GM21825 (cell line): ENCODE data around the gene GNPTG.
"Not testable (repeated sequence)": the region's sequence is repeated elsewhere in the genome, so short reads cannot be mapped to it uniquely, and the experiment has no call there.

Source experiments
- ATAC-seq: cut with Tn5 transposase; IDR thresholded peaks from one replicate; pipeline ENCODE4 v1.9.1; 2021; ENCODE audit warnings: mild to moderate bottlenecking, moderate library complexity; ENCODE audit not compliant: unreplicated experiment

GNPTG gene

GRCh38 chr16:1318268-1318545, 33.5 kb upstream of the GNPTG start:
- ATAC-seq: no peak

GRCh38 chr16:1319041-1319440, 32.7 kb upstream of the GNPTG start:
- no peak for ATAC-seq

- no peak for ATAC-seq
Observed at GRCh38 chr16:1320097-1320496, 31.6 kb upstream of the GNPTG start.

GRCh38 chr16:1320658-1321240, 31.0 kb upstream of the GNPTG start:
- ATAC-seq: no peak

- no peak for ATAC-seq
Observed at GRCh38 chr16:1322407-1322806, 29.3 kb upstream of the GNPTG start.

- ATAC-seq: no peak
Observed at GRCh38 chr16:1323296-1324239, 28.2 kb upstream of the GNPTG start.

- ATAC-seq: no peak
Observed at GRCh38 chr16:1324286-1324826, 27.4 kb upstream of the GNPTG start.

- no peak for ATAC-seq
Observed at GRCh38 chr16:1325261-1325660, 26.5 kb upstream of the GNPTG start.

GRCh38 chr16:1325673-1326371, 25.9 kb upstream of the GNPTG start:
- no peak for ATAC-seq

GRCh38 chr16:1326391-1326790, 25.3 kb upstream of the GNPTG start:
- no peak for ATAC-seq

- ATAC-seq: no peak
Observed at GRCh38 chr16:1326946-1327618, 24.6 kb upstream of the GNPTG start.

- no peak for ATAC-seq
Observed at GRCh38 chr16:1327619-1327947, 24.1 kb upstream of the GNPTG start.

- not testable (repeated sequence) for ATAC-seq
Observed at GRCh38 chr16:1328136-1328535, 23.6 kb upstream of the GNPTG start.

GRCh38 chr16:1328961-1329360, 22.8 kb upstream of the GNPTG start:
- ATAC-seq: not testable (repeated sequence)

GRCh38 chr16:1330260-1330914, 21.3 kb upstream of the GNPTG start:
- ATAC-seq: no peak

- ATAC-seq: no peak
Observed at GRCh38 chr16:1330931-1331711, 20.6 kb upstream of the GNPTG start.

GRCh38 chr16:1331712-1332617, 19.8 kb upstream of the GNPTG start:
- no peak for ATAC-seq

- ATAC-seq: no peak
Observed at GRCh38 chr16:1332618-1333148, 19.0 kb upstream of the GNPTG start.
